Ishikawa (cell line): Measurements from ENCODE around the gene HOXA6.

Experiments
- CEBPB ChIP-seq: IDR thresholded peaks from 2 replicates; pipeline ENCODE4 v1.6.1; 2012
- CREB1 ChIP-seq: IDR thresholded peaks from 2 replicates; pipeline ENCODE4 v1.6.1; 2012; ENCODE audit warnings: low read depth
- EGR1 ChIP-seq: IDR thresholded peaks from 2 replicates; pipeline ENCODE4 v1.6.1; 2012
- EP300 ChIP-seq: IDR thresholded peaks from 2 replicates; pipeline ENCODE4 v1.6.1; 2012; ENCODE audit warnings: borderline replicate concordance
- NFIC ChIP-seq: IDR thresholded peaks from 2 replicates; pipeline ENCODE4 v1.6.1; 2012
- RAD21 ChIP-seq: IDR thresholded peaks from 2 replicates; pipeline ENCODE4 v1.6.1; 2012; ENCODE audit warnings: low read depth
- TAF1 ChIP-seq: IDR thresholded peaks from 2 replicates; pipeline ENCODE4 v1.6.1; 2012; ENCODE audit warnings: low read depth, mild to moderate bottlenecking
- TCF12 ChIP-seq: IDR thresholded peaks from 2 replicates; pipeline ENCODE4 v1.6.1; 2012; ENCODE audit warnings: low read depth
- TEAD4 ChIP-seq: IDR thresholded peaks from 2 replicates; pipeline ENCODE4 v1.6.1; 2012
- YY1 ChIP-seq: IDR thresholded peaks from 2 replicates; pipeline ENCODE4 v1.6.1; 2012; ENCODE audit warnings: low read depth
- TF ChIP-seq, protein P1 (sequence below): IDR thresholded peaks from 2 replicates; pipeline ENCODE4 v1.6.1; 2012; ENCODE audit warnings: low read depth, mild to moderate bottlenecking
- TF ChIP-seq, protein P2 (sequence below): IDR thresholded peaks from 2 replicates; pipeline ENCODE4 v1.6.1; 2012

DNA sequence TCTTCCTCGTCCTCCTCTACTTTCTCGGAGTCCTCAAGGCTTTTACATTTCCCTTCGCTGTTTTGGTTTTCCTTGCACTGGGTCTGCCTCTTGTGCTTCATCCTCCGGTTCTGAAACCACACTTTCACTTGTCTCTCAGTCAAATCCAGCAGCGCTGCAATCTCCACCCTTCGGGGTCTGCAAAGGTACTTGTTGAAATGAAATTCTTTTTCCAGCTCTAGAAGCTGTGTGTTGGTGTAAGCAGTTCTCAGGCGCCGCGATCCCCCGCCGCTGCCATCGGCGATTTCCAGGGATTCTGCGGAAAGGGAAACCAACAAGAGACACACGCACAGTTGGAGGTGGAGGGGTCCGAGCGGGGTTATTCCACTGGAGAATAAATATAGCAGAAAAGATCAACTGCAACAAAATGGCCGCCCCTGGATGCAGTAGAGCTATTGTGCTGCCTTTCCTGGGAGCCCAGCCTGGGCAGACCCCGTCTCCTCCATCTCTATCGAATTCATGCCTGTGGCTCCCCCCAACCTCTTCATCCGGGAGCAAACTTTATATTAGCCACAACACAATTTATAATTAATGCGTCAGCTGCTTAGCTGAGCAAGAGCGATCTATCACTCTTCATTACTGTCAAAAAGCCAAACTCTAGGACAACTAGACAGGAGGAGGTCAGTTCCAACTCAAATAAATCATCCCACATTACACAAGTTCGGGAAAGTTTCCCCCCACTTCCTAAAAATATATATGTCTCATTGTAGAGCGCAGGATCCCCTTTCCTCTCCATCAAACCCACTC lies 46.2 kb downstream of the HOXA6 start:
- TF ChIP-seq, protein P1, sequence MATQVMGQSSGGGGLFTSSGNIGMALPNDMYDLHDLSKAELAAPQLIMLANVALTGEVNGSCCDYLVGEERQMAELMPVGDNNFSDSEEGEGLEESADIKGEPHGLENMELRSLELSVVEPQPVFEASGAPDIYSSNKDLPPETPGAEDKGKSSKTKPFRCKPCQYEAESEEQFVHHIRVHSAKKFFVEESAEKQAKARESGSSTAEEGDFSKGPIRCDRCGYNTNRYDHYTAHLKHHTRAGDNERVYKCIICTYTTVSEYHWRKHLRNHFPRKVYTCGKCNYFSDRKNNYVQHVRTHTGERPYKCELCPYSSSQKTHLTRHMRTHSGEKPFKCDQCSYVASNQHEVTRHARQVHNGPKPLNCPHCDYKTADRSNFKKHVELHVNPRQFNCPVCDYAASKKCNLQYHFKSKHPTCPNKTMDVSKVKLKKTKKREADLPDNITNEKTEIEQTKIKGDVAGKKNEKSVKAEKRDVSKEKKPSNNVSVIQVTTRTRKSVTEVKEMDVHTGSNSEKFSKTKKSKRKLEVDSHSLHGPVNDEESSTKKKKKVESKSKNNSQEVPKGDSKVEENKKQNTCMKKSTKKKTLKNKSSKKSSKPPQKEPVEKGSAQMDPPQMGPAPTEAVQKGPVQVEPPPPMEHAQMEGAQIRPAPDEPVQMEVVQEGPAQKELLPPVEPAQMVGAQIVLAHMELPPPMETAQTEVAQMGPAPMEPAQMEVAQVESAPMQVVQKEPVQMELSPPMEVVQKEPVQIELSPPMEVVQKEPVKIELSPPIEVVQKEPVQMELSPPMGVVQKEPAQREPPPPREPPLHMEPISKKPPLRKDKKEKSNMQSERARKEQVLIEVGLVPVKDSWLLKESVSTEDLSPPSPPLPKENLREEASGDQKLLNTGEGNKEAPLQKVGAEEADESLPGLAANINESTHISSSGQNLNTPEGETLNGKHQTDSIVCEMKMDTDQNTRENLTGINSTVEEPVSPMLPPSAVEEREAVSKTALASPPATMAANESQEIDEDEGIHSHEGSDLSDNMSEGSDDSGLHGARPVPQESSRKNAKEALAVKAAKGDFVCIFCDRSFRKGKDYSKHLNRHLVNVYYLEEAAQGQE = no peak
- TF ChIP-seq CEBPB (no peak), TAF1 (no peak), RAD21 (no peak), EP300 (no peak), EGR1 (no peak), CREB1 (no peak), YY1 (no peak), TEAD4 (no peak), TCF12 (no peak), NFIC (no peak)
- TF ChIP-seq, protein P2, sequence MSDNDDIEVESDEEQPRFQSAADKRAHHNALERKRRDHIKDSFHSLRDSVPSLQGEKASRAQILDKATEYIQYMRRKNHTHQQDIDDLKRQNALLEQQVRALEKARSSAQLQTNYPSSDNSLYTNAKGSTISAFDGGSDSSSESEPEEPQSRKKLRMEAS = no peak
